Endothelial cell of umbilical vein (primary cell): Measurements from ENCODE around the gene SNED1. TPM values are rescaled to one million over a fixed set of nuclear protein-coding genes. Genes with fewer than 3 reads are reported as not detected.

ENCODE experiments used
- BruUV-seq: library from RNA; stranded (reverse); fragments of 400-500 nt; replicated peaks from 2 replicates; lab custom pipeline; 2021; lab: Mats Ljungman, UMichigan
- CTCF ChIA-PET: fragments of 300-600, 350-600 bp; sonication (Branson Sonifier 250); formaldehyde crosslinking; loops from one replicate; lab custom pipeline; 2021; ENCODE audit warnings: antibody characterized with exemption, inconsistent platforms; lab: Charles Lee
- POLR2A ChIA-PET: fragments of 300-600, 350-600 bp; sonication (Branson Sonifier 250); formaldehyde crosslinking; loops from one replicate; lab custom pipeline; 2021; ENCODE audit warnings: antibody characterized with exemption, inconsistent platforms; lab: Charles Lee
- DNase-seq: peaks from one replicate; pipeline ENCODE4 v3.0.0-alpha.2; 2011; ENCODE audit warnings: low read depth, low spot score
- FAIRE-seq: peaks from 2 replicates; lab custom pipeline; 2011; peaks lifted over from hg19 to GRCh38; lab: Jason Lieb, UNC
- H2AFZ ChIP-seq: 2 replicates; pipeline ENCODE4 v1.6.0; 2012; ENCODE audit warnings: low read depth, low read length, control low read depth, inconsistent platforms
- H3K27ac ChIP-seq: 2 replicates; pipeline ENCODE4 v1.5.1; 2011; ENCODE audit warnings: low read depth, mild to moderate bottlenecking, control low read depth, low read length, moderate library complexity; ENCODE audit not compliant: insufficient read depth
- H3K27me3 ChIP-seq, 2 experiments: 2 replicates each; pipeline versions ENCODE4 v1.6.0 to v1.6.1; 2011; ENCODE audit warnings: low read length in 2 of 2, mixed read lengths in 1 of 2; ENCODE audit not compliant: control insufficient read depth in 2 of 2, insufficient read depth in 2 of 2
- H3K36me3 ChIP-seq, 2 experiments: 2 replicates in 1 of 2; 3 replicates in 1 of 2; pipeline ENCODE4 v1.5.1; 2011; ENCODE audit warnings: low read length in 2 of 2, mild to moderate bottlenecking in 1 of 2, moderate library complexity in 1 of 2; ENCODE audit not compliant: control insufficient read depth in 2 of 2, insufficient read depth in 2 of 2; ENCODE audit errors: extremely low read depth in 1 of 2
- H3K4me1 ChIP-seq: 3 replicates; pipeline ENCODE4 v1.5.1; 2011; ENCODE audit warnings: mild to moderate bottlenecking, low read length; ENCODE audit not compliant: control insufficient read depth, insufficient read depth; ENCODE audit errors: extremely low read depth
- H3K4me2 ChIP-seq: 2 replicates; pipeline ENCODE4 v1.6.1; 2011; ENCODE audit warnings: low read length, control low read depth, mixed read lengths; ENCODE audit not compliant: insufficient read depth
- H3K4me3 ChIP-seq, 3 experiments: fragments of 200-600 bp in 1 of 3; sonication (generic), shearing (Covaris generic) in 1 of 3; replicated peaks in 1 of 3; 2 replicates each; pipeline ENCODE4 v1.5.1; 2011 to 2016; ENCODE audit warnings: control low read depth in 3 of 3, low read length in 3 of 3, mild to moderate bottlenecking in 2 of 3, inconsistent platforms in 1 of 3, low read depth in 1 of 3, moderate library complexity in 1 of 3; ENCODE audit not compliant: insufficient read depth in 1 of 3
- H3K79me2 ChIP-seq: 2 replicates; pipeline ENCODE4 v1.6.0; 2012; ENCODE audit warnings: low read length, inconsistent platforms; ENCODE audit not compliant: control insufficient read depth, insufficient read depth
- H3K9ac ChIP-seq: replicated peaks from 2 replicates; pipeline ENCODE3; 2011; ENCODE audit warnings: low read length, control low read depth; ENCODE audit not compliant: insufficient read depth; ENCODE audit errors: extremely low read depth
- H3K9me1 ChIP-seq: replicated peaks from 3 replicates; pipeline ENCODE4 v1.6.0; 2011; ENCODE audit warnings: mild to moderate bottlenecking, low read length; ENCODE audit not compliant: control insufficient read depth, insufficient read depth; ENCODE audit errors: extremely low read depth
- H3K9me3 ChIP-seq: replicated peaks from 2 replicates; pipeline ENCODE4 v1.5.1; 2012; ENCODE audit warnings: low read length, inconsistent platforms; ENCODE audit not compliant: control insufficient read depth, insufficient read depth
- H4K20me1 ChIP-seq: replicated peaks from 2 replicates; pipeline ENCODE3; 2011; ENCODE audit warnings: mild to moderate bottlenecking, low read length; ENCODE audit not compliant: control insufficient read depth, insufficient read depth; ENCODE audit errors: extremely low read depth
- CTCF ChIP-seq, 2 donors: IDR thresholded peaks; 1 replicate in 1 of 2; 2 replicates in 1 of 2; pipeline ENCODE4 v1.5.1; 2011; ENCODE audit warnings: low read length in 2 of 2, mild to moderate bottlenecking in 2 of 2, moderate library complexity in 2 of 2, control low read depth in 1 of 2, inconsistent platforms in 1 of 2, low read depth in 1 of 2; ENCODE audit not compliant: insufficient read depth in 1 of 2; ENCODE audit errors: extremely low read depth in 1 of 2
- EZH2 ChIP-seq: IDR thresholded peaks from 2 replicates; pipeline ENCODE4 v1.6.1; 2012; ENCODE audit warnings: borderline replicate concordance, low read depth, mild to moderate bottlenecking, moderate library complexity, low read length, inconsistent platforms; ENCODE audit not compliant: severe bottlenecking
- FOS ChIP-seq: IDR thresholded peaks from 2 replicates; pipeline ENCODE4 v1.6.1; 2011; ENCODE audit warnings: mild to moderate bottlenecking, low read length, moderate library complexity, borderline replicate concordance; ENCODE audit not compliant: insufficient read depth
- GATA2 ChIP-seq: IDR thresholded peaks from 2 replicates; pipeline ENCODE4 v1.7.0; 2011; ENCODE audit warnings: low read depth, mild to moderate bottlenecking, moderate library complexity, mixed read lengths, low read length; ENCODE audit not compliant: insufficient read length, insufficient read depth
- JUN ChIP-seq: IDR thresholded peaks from 2 replicates; pipeline ENCODE4 v1.6.1; 2011; ENCODE audit warnings: borderline replicate concordance, low read depth; ENCODE audit not compliant: insufficient read length, insufficient read depth
- MAX ChIP-seq: IDR thresholded peaks from 2 replicates; pipeline ENCODE4 v1.6.1; 2011; ENCODE audit not compliant: insufficient read depth, insufficient read length
- MYC ChIP-seq: IDR thresholded peaks from one replicate; pipeline ENCODE4 v1.6.1; 2011; ENCODE audit warnings: mild to moderate bottlenecking, low read depth, low read length
- POLR2A ChIP-seq: IDR thresholded peaks from 2 replicates; pipeline ENCODE4 v1.6.1; 2012; ENCODE audit warnings: low read depth, mild to moderate bottlenecking, control low read depth, low read length
- POLR2AphosphoS5 ChIP-seq: IDR thresholded peaks from 2 replicates; pipeline ENCODE4 v1.6.1; 2012; ENCODE audit warnings: low read depth, mild to moderate bottlenecking, control low read depth, low read length, moderate library complexity; ENCODE audit not compliant: insufficient read depth
- dilution Hi-C: fragments of 300-500 bp; cut with MboI; formaldehyde crosslinking; loops from one replicate; pipeline ENCODE4 v1.15.0; 2019; ENCODE audit warnings: low sequenced_read_pairs; ENCODE audit not compliant: extremely low pct_ligation_motif_present
- intact Hi-C: fragments of 100-400 bp; cut with micrococcal nuclease; formaldehyde crosslinking; loops from one replicate; pipeline ENCODE4 v1.10.0; 2022
- polyA plus RNA-seq, 4 experiments: library from polyadenylated mRNA; depleted of rRNA in 3 of 4; stranded (reverse) in 3 of 4; unstranded in 1 of 4; fragments of >200 nt; gene quantifications; 2 replicates each; pipeline versions ENCODE4 v1.2.1 to v1.2.3, GENCODE V29; 2011 to 2012; ENCODE audit warnings: missing spikeins in 1 of 4
- total RNA-seq: library from RNA; stranded (reverse); gene quantifications from 2 replicates; pipeline ENCODE4 v1.2.3, GENCODE V29; 2021

SNED1 gene
- total and polyA plus RNA-seq, 2 donors (not counting 3 experiments of a cell fraction or from before 2014, with no cell fraction given), result 14.1 to 17.2 TPM

- no TSS peak for BruUV-seq
- dilution Hi-C loops (no loop called here), intact Hi-C loops (no loop called here)
- FAIRE-seq, result no peak
- Histone ChIP-seq H3K4me3 (no peak overlapping the region), H3K79me2 (no peaks in the 10 kb centered on the region), H3K9me1 (no peaks in the 10 kb centered on the region), H3K27me3 (no peaks in the 10 kb centered on the region), H3K9ac (no peak overlapping the region), H3K4me2 (no peak overlapping the region), H2AFZ (no peak overlapping the region), H3K27ac (no peak overlapping the region), H3K4me1 (no peaks in the 10 kb centered on the region), H4K20me1 (no peaks in the 10 kb centered on the region), H3K9me3 (no peaks in the 10 kb centered on the region), H3K36me3 (no peaks in the 10 kb centered on the region)
- ChIA-PET POLR2A (no interaction called here), CTCF (interaction anchor here (0.8 to 2.0 kb wide), 5 partner anchors 9 to 148 kb away, joined by 3 to 6 read pairs (median 3); no protein-coding TSS in a partner anchor)
- TF ChIP-seq POLR2A (no peak), CTCF (IDR thresholded peaks at IDR 0.05; ENCODE audit: extremely low read depth in 1 of 2, insufficient read depth in 1 of 2, low read depth in 1 of 2, low read length in 2 of 2) (no peak), EZH2 (no peak), GATA2 (no peak), MAX (no peak), FOS (no peak), POLR2AphosphoS5 (no peak), JUN (no peak), MYC (no peak)
- no peak for DNase-seq
Measured at GRCh38 chr2:241062389-241063092, 64.1 kb downstream of the SNED1 start.
